ENCODE results near the gene INTS1.

The INTS1 gene

DNA sequence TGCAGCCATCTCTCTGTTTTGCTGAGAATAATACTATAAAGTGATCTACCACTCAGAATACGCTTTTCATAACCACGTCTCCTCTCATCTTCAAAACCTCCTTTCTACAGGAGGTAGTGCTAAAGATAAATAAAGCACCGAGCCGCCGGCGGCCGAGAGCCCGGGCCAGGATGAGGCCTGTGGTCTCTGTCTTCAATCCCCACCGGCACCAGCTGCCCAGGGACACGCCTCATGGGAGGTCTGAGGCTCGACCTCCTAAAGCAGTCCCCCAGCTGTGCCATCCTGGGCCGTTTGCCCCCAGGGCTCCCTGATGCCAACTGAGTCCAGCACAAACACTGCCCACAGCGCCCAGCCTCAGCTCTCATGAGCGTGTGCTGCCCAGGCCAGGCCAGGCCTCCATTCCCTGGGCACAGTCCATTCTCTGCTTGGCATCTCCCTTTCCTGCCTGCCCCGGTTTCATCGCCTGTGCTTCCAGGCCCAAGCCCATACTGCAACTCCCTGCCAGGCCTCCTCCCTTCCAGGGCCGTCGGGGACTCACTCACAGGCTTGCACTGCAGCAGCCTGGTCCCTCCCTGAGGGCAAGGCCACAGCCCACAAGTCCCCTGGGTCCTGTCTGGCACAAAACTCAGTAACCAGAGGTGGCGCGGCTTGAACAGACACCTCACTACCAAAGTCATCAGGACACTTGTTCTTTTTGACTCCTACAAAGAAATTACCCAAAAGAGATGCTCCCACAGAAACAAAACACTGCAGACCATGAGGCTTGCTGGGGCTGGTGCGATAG lies 2.5 kb downstream of the INTS1 start:
- H3K79me2 ChIP-seq = peaks cover 21% of the 10 kb centered on the region
- no peak overlapping the region for H3K4me3 ChIP-seq (ENCODE audit: low read depth, low read length)
- H3K4me2 ChIP-seq (ENCODE audit: low read length) = no peak overlapping the region
- peaks cover 6% of the 10 kb centered on the region for H3K4me1 ChIP-seq
- no peak overlapping the region for H2AFZ ChIP-seq
- H3K36me3 ChIP-seq (ENCODE audit: control insufficient read depth, insufficient read depth, low read length) = no peaks in the 10 kb centered on the region
- no peak overlapping the region for H3K27ac ChIP-seq
- no peaks in the 10 kb centered on the region for H3K9me3 ChIP-seq (ENCODE audit: control insufficient read depth, low read length)
- H3K9ac ChIP-seq = no peak overlapping the region
- no peaks in the 10 kb centered on the region for H3K27me3 ChIP-seq (ENCODE audit: control insufficient read depth, insufficient read depth, low read length)
- no peak for TF ChIP-seq CTCF (IDR thresholded peaks at IDR 0.05)

DNA sequence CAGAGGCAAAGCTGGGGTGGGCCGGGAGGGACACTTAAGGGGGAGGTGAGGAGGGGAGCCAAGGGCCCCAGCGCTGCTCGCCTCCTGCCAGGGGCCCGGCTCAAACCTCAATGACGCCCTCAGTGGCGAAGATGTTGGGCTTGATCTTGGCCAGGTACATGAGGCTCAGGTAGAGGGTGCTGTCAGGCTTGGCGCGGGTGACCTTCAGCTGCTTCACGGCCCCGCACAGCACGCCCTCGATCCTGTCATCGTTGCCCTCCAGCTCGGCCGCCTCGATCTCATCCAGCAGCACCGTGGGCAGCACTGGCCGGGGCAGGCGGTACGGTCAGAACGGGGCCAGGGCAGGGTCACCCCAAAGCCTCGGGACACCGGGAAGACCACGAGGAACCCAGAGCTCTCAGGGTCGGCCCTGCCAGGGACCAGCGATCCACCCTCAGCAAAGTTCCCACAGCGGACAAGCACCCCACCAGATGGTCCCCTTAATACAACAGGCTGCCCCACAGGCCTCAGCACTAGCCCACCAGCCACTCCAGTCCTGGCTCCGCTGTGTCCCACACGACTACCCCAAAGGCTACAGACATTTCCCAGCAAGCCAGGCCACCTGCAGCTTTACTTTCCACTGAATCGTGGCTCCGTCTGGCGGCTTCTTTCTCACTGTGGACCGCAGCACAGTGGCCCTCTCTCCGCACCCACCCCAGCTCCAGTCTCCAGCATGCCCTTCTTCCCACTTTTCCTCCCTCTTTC lies 4.0 kb downstream of the INTS1 start:
- Histone ChIP-seq H3K36me3 (ENCODE audit: control insufficient read depth, insufficient read depth, low read length) (no peaks in the 10 kb centered on the region), H3K79me2 (peaks cover 21% of the 10 kb centered on the region)

GRCh38 chr7:1499367-1500029 lies 4.7 kb downstream of the INTS1 start:
- no peaks in the 10 kb centered on the region for H3K36me3 ChIP-seq (ENCODE audit: control insufficient read depth, insufficient read depth, low read length)
- peaks cover 6% of the 10 kb centered on the region for H3K4me1 ChIP-seq
- TF ChIP-seq CTCF (IDR thresholded peaks at IDR 0.05) = no peak
- H2AFZ ChIP-seq = no peak overlapping the region
- H3K4me3 ChIP-seq (ENCODE audit: low read depth, low read length) = no peak overlapping the region
- no peaks in the 10 kb centered on the region for H3K9me3 ChIP-seq (ENCODE audit: control insufficient read depth, low read length)
- no peaks in the 10 kb centered on the region for H3K27me3 ChIP-seq (ENCODE audit: control insufficient read depth, insufficient read depth, low read length)
- no peak overlapping the region for H3K27ac ChIP-seq
- H3K79me2 ChIP-seq = peaks cover 21% of the 10 kb centered on the region
- no peak overlapping the region for H3K4me2 ChIP-seq (ENCODE audit: low read length)
- no peak overlapping the region for H3K9ac ChIP-seq

More for the DNA sequence above, 4.0 kb downstream of the INTS1 start:
- no peak overlapping the region for H2AFZ ChIP-seq
- no peak for TF ChIP-seq CTCF (IDR thresholded peaks at IDR 0.05)
- no peak overlapping the region for H3K27ac ChIP-seq
- H3K4me2 ChIP-seq (ENCODE audit: low read length) = no peak overlapping the region
- peaks cover 6% of the 10 kb centered on the region for H3K4me1 ChIP-seq
- H3K9ac ChIP-seq = no peak overlapping the region
- no peaks in the 10 kb centered on the region for H3K9me3 ChIP-seq (ENCODE audit: control insufficient read depth, low read length)
- H3K27me3 ChIP-seq (ENCODE audit: control insufficient read depth, insufficient read depth, low read length) = no peaks in the 10 kb centered on the region
- no peak overlapping the region for H3K4me3 ChIP-seq (ENCODE audit: low read depth, low read length)

DNA sequence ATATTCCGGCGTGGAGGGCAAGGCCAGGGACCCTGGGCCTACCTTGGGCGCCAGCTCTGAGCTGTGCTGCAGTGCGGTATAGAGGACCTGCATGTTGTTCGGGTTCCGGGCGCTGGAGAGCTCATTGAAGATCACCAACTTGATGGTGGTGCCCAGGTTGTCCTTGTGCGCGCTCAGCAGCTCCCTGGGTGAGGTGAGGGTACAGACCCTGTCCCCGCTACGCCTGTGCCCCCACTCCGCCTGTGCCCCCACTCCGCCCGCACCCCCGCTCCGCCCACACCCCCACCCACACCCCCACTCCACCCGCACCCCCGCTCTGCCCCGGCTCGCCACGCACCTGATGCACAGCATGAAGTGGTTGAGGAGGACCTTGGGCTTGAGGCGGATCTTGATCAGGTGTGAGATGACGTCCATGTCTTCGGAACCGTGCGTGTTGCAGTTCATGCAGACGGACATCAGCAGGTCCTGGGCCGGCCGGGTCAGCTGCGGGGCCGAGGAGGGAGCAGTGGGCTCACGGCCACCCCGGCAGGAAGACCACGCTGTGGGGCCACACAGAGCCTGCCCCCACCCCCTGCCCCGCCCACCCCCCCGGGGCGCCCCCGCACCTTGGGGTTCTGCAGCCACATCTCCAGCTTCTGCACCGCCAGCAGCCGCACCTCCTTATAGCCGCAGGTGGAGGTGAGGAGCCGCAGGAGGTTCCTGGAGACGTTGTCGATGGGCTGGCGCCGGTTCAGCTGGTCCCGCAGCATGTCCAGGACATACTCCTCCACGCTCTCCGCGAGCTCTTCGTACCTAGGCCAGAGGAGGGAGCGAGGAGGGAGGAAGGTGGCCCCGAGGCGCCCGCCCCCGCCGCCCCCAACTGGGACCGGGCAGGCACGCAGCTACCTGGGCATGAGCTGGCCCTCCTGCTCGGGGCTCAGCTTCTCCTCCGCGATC lies 5.6 kb downstream of the INTS1 start:
- Histone ChIP-seq H3K4me1 (peaks cover 6% of the 10 kb centered on the region), H3K4me2 (ENCODE audit: low read length) (no peak overlapping the region), H3K4me3 (ENCODE audit: low read depth, low read length) (no peak overlapping the region), H3K9me3 (ENCODE audit: control insufficient read depth, low read length) (no peaks in the 10 kb centered on the region), H3K9ac (no peak overlapping the region), H3K79me2 (peaks cover 17% of the 10 kb centered on the region), H2AFZ (no peak overlapping the region), H3K27ac (no peak overlapping the region), H3K36me3 (ENCODE audit: control insufficient read depth, insufficient read depth, low read length) (no peaks in the 10 kb centered on the region), H3K27me3 (ENCODE audit: control insufficient read depth, insufficient read depth, low read length) (no peaks in the 10 kb centered on the region)
- no peak for TF ChIP-seq CTCF (IDR thresholded peaks at IDR 0.05)

Measured in parathyroid adenoma (tissue), 2 donors.